K562 (cell line): Measurements from ENCODE around the gene SART1. TPM values are rescaled to one million over a fixed set of nuclear protein-coding genes. Genes with fewer than 3 reads are reported as not detected.

ENCODE experiments used
- FOXK2 ChIP-seq, 2 experiments: fragments of 450-650 bp; IDR thresholded peaks in 1 of 2; conservative IDR thresholded peaks in 1 of 2; 2 replicates each; pipeline ENCODE4 v1.6.1; 2016; ENCODE audit warnings: low read depth in 2 of 2, mild to moderate bottlenecking in 1 of 2
- GATAD2B ChIP-seq: fragments of 450-650 bp; IDR thresholded peaks from 2 replicates; pipeline ENCODE4 v1.6.1; 2017; ENCODE audit warnings: mild to moderate bottlenecking, borderline replicate concordance
- GTF2E2 ChIP-seq: fragments of 200-800 bp; sonication (Bioruptor generic); IDR thresholded peaks from 2 replicates; pipeline ENCODE4 v1.6.1; 2016; ENCODE audit warnings: missing genetic modification characterization, missing compliant biosample characterization
- KDM2B ChIP-seq: fragments of 250-450 bp; sonication (Bioruptor Pico); IDR thresholded peaks from 2 replicates; pipeline ENCODE4 v1.8.0; 2021; ENCODE audit warnings: mild to moderate bottlenecking, moderate library complexity
- NFRKB ChIP-seq: fragments of 450-650 bp; IDR thresholded peaks from 2 replicates; pipeline ENCODE4 v1.6.1; 2016; ENCODE audit warnings: low read depth
- NFYB ChIP-seq: IDR thresholded peaks from 2 replicates; pipeline ENCODE4 v1.6.1; 2011; ENCODE audit warnings: mild to moderate bottlenecking, moderate library complexity; ENCODE audit not compliant: insufficient read length; ENCODE audit errors: extremely low read depth
- SLC30A9 ChIP-seq: fragments of 250-450 bp; sonication (Bioruptor Pico); IDR thresholded peaks from 2 replicates; pipeline ENCODE4 v1.8.0; 2022; ENCODE audit warnings: mild to moderate bottlenecking, moderate library complexity
- ZFX ChIP-seq: sonication (generic); formaldehyde crosslinking; IDR thresholded peaks from 2 replicates; pipeline ENCODE4 v1.8.0; 2022; ENCODE audit warnings: mild to moderate bottlenecking, missing genetic modification reagents, moderate library complexity
- ZNF79 ChIP-seq: fragments of 250-450 bp; sonication (Bioruptor Pico); IDR thresholded peaks from 2 replicates; pipeline ENCODE4 v1.4.0; 2020; ENCODE audit warnings: low read depth, mild to moderate bottlenecking, moderate library complexity
- polyA plus RNA-seq, 8 experiments: library from polyadenylated mRNA; depleted of rRNA in 4 of 8; stranded (reverse) in 5 of 8; unstranded in 3 of 8; fragments of >200 nt; fragmentation: Nextera tagmentation in 2 of 8; fragmentation: Illumina TruSeq in 1 of 8; extraction: Ambion mirVana in 2 of 8; extraction: Trizol in 1 of 8; gene quantifications; 2 replicates each; pipeline versions ENCODE4 v1.2.1 to v1.2.3, GENCODE V29; 2011 to 2014; ENCODE audit warnings: inconsistent platforms in 1 of 8, missing spikeins in 1 of 8
- total RNA-seq, 7 experiments: library from RNA; depleted of rRNA in 6 of 7; stranded (reverse); fragments of >200 nt in 6 of 7; fragmentation: Illumina TruSeq in 2 of 7; extraction: Trizol in 2 of 7; gene quantifications; 2 replicates each; pipeline versions ENCODE4 v1.2.1 to v1.2.3, GENCODE V29; 2011 to 2021; ENCODE audit warnings: low replicate concordance in 1 of 7
- TF ChIP-seq, protein P1 (sequence below): fragments of 450-650 bp; IDR thresholded peaks from 2 replicates; pipeline ENCODE4 v1.6.1; 2016; ENCODE audit warnings: mild to moderate bottlenecking, moderate library complexity
- TF ChIP-seq, protein P2 (sequence below): sonication (generic); formaldehyde crosslinking; IDR thresholded peaks from 2 replicates; pipeline ENCODE4 v1.8.0; 2023; ENCODE audit warnings: mild to moderate bottlenecking, missing genetic modification reagents

The SART1 gene
- total and polyA plus RNA-seq, 9 of the 15 experiments (the other 6 are each of a cell fraction or from before 2014, with no cell fraction given) = 4.8 to 84.1 (median 31.7) TPM

DNA sequence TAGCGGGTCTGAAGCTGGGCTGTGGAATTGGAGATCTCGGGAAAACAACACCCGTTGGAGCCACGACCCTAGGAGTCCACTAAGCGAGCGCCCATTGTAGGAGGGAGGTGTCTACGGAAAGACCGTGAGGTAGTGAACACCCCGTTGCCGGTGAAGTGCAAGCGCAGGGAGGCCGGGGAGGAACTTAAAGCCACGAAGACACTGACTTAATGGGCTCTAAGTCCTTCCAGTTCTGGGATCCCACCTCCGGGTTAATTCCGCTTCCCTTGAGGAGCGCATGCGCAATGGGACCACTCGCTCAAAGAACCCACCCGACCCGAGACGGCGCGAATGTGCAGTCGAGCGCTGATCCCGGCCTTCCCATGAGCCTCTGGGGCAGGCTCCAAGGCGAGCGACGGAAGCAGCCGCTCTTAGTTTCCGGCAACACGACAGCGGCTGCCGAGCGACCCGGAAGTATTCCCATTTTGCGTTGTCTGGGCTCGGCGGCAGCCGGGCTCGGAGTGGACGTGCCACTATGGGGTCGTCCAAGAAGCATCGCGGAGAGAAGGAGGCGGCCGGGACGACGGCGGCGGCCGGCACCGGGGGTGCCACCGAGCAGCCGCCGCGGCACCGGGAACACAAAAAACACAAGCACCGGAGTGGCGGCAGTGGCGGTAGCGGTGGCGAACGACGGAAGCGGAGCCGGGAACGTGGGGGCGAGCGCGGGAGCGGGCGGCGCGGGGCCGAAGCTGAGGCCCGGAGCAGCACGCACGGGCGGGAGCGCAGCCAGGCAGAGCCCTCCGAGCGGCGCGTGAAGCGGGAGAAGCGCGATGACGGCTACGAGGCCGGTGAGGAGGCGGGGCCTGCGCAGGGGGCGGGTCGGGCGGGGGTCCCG, at the start of gene SART1 (continued):
- TF ChIP-seq, protein P1, sequence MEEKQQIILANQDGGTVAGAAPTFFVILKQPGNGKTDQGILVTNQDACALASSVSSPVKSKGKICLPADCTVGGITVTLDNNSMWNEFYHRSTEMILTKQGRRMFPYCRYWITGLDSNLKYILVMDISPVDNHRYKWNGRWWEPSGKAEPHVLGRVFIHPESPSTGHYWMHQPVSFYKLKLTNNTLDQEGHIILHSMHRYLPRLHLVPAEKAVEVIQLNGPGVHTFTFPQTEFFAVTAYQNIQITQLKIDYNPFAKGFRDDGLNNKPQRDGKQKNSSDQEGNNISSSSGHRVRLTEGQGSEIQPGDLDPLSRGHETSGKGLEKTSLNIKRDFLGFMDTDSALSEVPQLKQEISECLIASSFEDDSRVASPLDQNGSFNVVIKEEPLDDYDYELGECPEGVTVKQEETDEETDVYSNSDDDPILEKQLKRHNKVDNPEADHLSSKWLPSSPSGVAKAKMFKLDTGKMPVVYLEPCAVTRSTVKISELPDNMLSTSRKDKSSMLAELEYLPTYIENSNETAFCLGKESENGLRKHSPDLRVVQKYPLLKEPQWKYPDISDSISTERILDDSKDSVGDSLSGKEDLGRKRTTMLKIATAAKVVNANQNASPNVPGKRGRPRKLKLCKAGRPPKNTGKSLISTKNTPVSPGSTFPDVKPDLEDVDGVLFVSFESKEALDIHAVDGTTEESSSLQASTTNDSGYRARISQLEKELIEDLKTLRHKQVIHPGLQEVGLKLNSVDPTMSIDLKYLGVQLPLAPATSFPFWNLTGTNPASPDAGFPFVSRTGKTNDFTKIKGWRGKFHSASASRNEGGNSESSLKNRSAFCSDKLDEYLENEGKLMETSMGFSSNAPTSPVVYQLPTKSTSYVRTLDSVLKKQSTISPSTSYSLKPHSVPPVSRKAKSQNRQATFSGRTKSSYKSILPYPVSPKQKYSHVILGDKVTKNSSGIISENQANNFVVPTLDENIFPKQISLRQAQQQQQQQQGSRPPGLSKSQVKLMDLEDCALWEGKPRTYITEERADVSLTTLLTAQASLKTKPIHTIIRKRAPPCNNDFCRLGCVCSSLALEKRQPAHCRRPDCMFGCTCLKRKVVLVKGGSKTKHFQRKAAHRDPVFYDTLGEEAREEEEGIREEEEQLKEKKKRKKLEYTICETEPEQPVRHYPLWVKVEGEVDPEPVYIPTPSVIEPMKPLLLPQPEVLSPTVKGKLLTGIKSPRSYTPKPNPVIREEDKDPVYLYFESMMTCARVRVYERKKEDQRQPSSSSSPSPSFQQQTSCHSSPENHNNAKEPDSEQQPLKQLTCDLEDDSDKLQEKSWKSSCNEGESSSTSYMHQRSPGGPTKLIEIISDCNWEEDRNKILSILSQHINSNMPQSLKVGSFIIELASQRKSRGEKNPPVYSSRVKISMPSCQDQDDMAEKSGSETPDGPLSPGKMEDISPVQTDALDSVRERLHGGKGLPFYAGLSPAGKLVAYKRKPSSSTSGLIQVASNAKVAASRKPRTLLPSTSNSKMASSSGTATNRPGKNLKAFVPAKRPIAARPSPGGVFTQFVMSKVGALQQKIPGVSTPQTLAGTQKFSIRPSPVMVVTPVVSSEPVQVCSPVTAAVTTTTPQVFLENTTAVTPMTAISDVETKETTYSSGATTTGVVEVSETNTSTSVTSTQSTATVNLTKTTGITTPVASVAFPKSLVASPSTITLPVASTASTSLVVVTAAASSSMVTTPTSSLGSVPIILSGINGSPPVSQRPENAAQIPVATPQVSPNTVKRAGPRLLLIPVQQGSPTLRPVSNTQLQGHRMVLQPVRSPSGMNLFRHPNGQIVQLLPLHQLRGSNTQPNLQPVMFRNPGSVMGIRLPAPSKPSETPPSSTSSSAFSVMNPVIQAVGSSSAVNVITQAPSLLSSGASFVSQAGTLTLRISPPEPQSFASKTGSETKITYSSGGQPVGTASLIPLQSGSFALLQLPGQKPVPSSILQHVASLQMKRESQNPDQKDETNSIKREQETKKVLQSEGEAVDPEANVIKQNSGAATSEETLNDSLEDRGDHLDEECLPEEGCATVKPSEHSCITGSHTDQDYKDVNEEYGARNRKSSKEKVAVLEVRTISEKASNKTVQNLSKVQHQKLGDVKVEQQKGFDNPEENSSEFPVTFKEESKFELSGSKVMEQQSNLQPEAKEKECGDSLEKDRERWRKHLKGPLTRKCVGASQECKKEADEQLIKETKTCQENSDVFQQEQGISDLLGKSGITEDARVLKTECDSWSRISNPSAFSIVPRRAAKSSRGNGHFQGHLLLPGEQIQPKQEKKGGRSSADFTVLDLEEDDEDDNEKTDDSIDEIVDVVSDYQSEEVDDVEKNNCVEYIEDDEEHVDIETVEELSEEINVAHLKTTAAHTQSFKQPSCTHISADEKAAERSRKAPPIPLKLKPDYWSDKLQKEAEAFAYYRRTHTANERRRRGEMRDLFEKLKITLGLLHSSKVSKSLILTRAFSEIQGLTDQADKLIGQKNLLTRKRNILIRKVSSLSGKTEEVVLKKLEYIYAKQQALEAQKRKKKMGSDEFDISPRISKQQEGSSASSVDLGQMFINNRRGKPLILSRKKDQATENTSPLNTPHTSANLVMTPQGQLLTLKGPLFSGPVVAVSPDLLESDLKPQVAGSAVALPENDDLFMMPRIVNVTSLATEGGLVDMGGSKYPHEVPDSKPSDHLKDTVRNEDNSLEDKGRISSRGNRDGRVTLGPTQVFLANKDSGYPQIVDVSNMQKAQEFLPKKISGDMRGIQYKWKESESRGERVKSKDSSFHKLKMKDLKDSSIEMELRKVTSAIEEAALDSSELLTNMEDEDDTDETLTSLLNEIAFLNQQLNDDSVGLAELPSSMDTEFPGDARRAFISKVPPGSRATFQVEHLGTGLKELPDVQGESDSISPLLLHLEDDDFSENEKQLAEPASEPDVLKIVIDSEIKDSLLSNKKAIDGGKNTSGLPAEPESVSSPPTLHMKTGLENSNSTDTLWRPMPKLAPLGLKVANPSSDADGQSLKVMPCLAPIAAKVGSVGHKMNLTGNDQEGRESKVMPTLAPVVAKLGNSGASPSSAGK = peak; percentile 16; the same call in 1 of the 2 replicates
- TF ChIP-seq NFYB (no peak), FOXK2 (conservative IDR thresholded peaks at IDR 0.05 in 1 of 2, IDR thresholded peaks at IDR 0.05 in 1 of 2; ENCODE audit: low read depth in 2 of 2) (peak; percentile 99 to 100), GATAD2B (no peak), ZNF79 (no peak), ZFX (peak; percentile 96), NFRKB (peak; percentile 53), SLC30A9 (no peak), GTF2E2 (peak; percentile 86), KDM2B (CRISPR knock-in tag) (0 out of 2 replicates have a peak, but pooled peaks have one; percentile 34)
- TF ChIP-seq, protein P2, sequence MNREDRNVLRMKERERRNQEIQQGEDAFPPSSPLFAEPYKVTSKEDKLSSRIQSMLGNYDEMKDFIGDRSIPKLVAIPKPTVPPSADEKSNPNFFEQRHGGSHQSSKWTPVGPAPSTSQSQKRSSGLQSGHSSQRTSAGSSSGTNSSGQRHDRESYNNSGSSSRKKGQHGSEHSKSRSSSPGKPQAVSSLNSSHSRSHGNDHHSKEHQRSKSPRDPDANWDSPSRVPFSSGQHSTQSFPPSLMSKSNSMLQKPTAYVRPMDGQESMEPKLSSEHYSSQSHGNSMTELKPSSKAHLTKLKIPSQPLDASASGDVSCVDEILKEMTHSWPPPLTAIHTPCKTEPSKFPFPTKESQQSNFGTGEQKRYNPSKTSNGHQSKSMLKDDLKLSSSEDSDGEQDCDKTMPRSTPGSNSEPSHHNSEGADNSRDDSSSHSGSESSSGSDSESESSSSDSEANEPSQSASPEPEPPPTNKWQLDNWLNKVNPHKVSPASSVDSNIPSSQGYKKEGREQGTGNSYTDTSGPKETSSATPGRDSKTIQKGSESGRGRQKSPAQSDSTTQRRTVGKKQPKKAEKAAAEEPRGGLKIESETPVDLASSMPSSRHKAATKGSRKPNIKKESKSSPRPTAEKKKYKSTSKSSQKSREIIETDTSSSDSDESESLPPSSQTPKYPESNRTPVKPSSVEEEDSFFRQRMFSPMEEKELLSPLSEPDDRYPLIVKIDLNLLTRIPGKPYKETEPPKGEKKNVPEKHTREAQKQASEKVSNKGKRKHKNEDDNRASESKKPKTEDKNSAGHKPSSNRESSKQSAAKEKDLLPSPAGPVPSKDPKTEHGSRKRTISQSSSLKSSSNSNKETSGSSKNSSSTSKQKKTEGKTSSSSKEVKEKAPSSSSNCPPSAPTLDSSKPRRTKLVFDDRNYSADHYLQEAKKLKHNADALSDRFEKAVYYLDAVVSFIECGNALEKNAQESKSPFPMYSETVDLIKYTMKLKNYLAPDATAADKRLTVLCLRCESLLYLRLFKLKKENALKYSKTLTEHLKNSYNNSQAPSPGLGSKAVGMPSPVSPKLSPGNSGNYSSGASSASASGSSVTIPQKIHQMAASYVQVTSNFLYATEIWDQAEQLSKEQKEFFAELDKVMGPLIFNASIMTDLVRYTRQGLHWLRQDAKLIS = no peak; the same call in 1 of the 2 replicates
